HG02852 (cell line): Measurements from ENCODE around the gene SLC2A9.
"Not testable (repeated sequence)": the region's sequence is repeated elsewhere in the genome, so short reads cannot be mapped to it uniquely, and the experiment has no call there.

Source experiments
- ATAC-seq: cut with Tn5 transposase; IDR thresholded peaks from one replicate; pipeline ENCODE4 v1.9.1; 2021; ENCODE audit warnings: mild to moderate bottlenecking, moderate library complexity; ENCODE audit not compliant: unreplicated experiment

Gene SLC2A9

GRCh38 chr4:9847968-9848748 is 173.1 kb downstream of the SLC2A9 start:
- no peak for ATAC-seq

DNA sequence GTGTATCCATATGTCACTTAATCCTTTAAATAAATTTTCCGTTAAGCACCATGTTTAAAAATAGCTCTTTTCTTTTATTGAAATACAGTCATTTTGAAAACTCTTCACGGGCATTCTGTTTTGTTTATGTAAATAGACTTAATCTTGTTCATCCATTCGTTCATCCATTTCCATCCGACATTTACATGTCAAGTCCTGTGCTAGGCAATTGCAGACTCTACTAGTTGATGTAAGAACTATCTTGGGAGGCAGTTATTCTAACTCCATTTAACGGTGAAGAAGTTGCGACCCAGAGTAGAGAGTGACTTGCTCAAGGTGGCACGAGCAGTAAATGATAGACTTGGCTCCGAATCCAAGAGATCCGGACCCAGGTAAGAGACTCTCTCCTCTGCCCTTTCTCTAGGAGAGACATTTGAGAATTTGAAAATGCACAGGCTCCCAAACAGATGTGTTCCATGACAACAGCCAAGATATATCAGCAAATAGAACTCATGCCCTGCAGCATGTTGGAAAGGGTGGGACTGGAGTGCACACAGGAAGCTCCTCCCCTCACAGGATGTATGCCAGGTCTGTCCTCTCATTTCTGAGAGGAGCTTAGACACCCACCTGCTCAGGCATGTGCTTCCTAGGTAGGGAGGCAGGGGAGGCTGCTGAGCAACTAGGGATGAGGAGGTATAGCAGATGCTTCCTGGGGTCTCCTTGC is 175.4 kb downstream of the SLC2A9 start:
- no peak for ATAC-seq

DNA sequence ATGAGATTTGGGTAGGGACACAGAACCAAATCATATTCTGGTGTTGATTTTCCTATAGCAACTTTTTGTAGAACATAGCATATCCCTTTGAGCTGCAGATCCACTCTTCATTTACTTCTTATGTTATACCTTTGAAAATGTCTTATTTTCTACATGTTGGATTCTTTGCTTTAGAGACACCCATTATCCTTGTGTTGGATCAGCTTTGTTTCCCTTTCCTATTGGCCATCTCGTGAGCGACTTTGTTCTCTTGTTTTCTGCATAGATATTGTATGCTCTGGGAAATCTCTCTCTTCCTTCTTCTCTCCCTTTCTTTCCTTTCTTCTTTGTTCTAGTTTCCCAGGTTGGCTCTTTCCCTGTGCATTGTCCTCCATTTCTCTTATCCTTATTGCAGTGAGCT is 180.2 kb downstream of the SLC2A9 start:
- no peak for ATAC-seq

DNA sequence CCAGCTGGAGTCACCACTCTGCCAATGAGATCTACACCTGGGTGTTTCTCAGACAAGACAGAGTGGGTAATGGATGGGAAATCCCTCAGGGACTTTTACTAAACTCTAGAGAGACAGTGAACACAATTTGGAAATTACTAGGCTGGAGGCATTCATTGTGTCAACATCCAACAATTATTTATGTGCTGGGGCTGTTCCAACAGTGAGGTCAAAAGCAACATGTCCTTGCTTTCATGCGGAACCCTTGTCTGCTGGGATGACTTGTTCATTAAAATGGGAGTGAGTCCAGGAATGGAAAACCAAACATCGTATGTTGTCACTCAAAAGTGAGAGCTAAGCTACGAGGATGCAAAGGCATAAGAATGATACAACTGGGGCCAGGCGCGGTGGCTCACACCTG is 185.9 kb downstream of the SLC2A9 start:
- ATAC-seq, result no peak

DNA sequence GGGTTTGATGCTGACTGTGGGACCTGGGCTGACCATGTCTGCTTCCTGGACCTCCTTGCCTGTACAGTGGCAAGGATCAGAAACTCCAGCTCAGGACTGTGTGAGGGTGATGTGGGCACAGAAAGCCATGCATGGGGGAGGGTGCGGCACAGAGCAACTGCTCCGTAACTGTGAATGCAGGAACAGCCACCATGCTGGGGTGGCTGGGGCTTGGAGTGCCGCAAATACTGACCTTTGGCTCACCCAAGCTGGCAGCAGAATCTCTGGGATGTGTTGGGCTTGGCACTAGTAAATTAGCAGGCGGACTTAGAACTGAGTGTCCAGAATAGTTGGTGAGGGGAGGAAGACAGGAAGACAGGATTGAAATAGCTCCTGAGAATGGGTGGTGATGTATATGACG is 187.9 kb downstream of the SLC2A9 start:
- ATAC-seq, result no peak

DNA sequence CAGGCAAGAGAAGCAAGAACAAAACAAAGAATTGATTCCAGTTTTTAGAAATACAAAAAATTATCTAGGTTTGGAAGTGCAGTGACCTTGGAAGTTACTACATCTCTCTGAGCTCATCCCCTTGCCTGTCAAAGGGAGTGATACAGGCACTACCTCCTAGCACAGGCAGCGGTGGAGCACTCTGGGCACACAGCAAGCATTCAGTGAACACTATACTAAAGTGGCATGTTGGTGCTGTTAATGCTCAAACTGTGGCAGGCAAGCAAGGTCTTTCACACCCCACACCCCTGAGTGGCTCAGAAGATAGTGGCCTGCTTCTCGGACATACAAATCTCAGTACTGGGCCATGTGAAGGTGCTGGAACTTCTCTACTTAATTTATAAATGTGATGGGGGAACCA is 188.7 kb downstream of the SLC2A9 start:
- no peak for ATAC-seq

GRCh38 chr4:9826551-9826950 is 194.7 kb downstream of the SLC2A9 start:
- ATAC-seq, result no peak

- ATAC-seq, result peak; percentile 67
Observed at GRCh38 chr4:9825049-9825448, 196.2 kb downstream of the SLC2A9 start.

DNA sequence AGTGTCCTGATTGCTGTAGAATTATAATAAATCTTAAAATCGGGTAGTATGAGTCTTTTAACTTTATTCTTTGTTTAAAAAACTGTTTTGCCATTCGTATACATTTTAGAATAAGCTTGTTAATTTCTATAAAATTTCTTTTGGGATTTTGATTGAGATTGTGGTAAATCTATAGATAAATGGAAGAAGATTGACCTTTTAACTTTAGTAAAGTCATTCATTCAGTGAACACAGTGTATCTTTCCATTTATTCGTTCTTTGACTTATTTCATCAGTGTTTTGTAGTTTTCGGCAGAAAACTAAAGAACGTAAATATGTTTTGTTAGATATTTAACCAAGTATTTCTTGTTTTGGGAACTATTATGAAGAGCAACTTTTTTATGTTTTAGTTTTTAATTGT is 201.0 kb downstream of the SLC2A9 start:
- no peak for ATAC-seq

DNA sequence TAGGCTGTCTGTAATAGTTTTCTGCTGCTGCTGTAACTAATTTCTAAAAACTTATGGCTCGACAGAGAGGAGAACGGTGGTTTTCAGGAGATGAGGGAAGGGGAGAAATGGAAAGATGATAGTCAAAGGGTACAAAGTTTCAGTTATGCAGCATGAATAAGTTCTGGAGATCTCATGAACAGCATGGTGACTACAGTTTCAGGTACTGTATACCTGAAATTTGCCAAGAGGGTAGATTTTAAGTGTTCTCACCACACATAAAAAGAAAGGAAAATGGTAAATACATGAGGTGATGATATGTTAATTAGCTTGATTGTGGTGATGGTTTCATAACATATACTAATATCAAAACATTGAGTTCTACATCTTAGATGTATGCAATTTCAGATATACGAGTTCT is 205.0 kb downstream of the SLC2A9 start:
- no peak for ATAC-seq

DNA sequence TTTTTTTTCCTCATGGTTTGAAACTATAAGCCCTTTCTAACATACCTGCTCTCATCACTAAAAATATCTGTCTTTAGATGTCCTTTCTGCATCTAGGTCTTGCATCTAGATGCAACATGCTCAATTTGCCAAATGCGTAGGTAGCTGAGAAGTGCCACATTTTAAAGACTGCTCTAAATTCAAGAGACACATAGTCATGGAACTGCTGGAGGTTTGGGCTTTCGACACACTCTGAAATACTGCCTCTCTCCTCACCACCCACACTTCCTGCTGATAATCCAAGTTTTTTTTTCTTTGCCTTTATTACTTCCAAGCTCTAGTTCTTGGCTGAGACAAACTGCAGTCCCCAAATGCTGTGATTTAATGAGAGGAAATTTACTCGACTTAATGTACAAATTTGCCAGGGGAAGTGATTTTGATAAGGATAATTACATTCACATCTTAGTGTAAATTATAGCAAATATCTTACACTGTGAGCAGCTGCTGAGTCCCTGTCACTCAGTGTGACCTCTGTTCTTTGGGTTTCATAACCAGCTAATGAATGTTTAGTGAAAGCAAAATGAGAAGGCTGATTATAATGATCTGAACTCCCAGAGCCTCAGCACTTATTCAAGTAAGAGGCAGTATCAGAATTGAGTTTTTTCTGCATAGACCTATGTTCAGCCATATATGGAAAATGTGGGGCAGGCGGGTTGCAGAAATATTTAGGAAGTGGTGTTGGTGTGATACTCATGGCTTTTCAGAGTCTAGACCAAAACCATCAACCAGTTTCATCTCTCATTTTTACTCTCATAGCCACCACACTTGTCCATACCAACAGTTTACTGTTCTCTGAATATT is 208.6 kb downstream of the SLC2A9 start:
- peak; percentile 85 for ATAC-seq

- no peak for ATAC-seq
Observed at GRCh38 chr4:9811806-9812205, 209.5 kb downstream of the SLC2A9 start.

- ATAC-seq, result no peak
Observed at GRCh38 chr4:9808077-9808476, 213.2 kb downstream of the SLC2A9 start.

DNA sequence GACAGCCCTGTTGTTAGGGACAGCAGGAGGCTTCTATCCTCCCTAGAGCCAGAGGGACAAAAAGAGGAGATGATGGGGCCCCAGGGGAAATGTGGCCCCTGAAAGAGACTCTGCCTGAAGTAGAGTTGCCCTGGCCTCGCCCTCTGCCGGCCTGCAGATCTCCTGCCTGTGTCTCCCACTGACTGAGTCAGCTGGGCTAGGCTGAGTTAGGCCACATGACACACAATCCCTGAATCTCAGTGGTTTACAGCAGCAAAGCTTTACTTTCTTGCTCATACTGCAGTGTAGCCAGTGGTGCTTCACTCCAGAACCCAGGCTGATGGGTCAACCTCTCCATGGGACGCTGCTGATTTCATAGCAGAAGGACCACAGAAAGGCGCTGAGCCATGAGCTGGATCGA is 216.4 kb downstream of the SLC2A9 start:
- ATAC-seq, result no peak

GRCh38 chr4:9800848-9801247 is 220.4 kb downstream of the SLC2A9 start:
- no peak for ATAC-seq

DNA sequence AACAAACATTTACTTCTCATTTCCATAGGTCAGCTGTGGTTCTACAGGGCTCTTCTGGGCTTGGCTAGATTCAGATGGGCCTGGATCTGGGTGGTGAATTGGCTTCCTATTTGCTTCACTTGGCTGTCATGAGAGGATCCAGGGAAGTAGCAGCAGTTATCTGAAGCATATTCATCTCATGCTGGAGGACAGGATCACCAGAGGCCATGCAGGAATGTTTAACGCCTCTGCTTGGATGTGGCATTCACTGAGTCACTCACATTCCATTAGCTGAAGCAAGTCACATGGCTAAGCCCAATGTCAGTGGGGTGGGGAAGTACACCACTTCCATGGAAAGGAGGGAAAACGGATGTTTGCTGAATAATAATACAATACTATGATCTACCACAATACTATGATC is 224.7 kb downstream of the SLC2A9 start:
- ATAC-seq, result not testable (repeated sequence)

DNA sequence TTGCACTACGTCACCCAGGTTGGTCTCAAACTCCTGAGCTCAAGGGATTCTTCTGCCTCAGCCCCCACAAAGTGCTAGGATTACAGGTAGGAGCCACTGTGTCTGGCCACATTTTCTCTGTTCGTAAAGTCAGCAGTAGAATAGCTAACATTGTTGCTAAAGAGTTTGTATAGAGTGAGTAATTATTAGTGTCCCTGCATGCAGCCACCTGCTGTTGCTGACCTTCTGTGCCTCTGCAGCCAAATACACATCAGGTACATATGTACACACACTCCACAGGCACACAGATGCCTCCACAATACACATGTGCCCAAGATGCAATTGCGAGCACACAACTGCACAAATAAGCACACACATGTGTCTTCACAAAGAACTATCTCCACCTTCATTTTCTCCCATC is 228.9 kb downstream of the SLC2A9 start:
- ATAC-seq, result no peak

GRCh38 chr4:9785891-9786290 is 235.4 kb downstream of the SLC2A9 start:
- not testable (repeated sequence) for ATAC-seq

DNA sequence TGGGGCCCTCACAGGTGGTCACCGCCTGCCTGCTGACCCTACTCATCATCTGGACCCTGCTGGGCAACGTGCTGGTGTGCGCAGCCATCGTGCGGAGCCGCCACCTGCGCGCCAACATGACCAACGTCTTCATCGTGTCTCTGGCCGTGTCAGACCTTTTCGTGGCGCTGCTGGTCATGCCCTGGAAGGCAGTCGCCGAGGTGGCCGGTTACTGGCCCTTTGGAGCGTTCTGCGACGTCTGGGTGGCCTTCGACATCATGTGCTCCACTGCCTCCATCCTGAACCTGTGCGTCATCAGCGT is 239.2 kb downstream of the SLC2A9 start:
- ATAC-seq, result no peak

GRCh38 chr4:9781343-9782135 is 239.8 kb downstream of the SLC2A9 start, which contains the start of gene DRD5:
DRD5 (plus strand) TSS chr4:9781634; CDS start chr4:9782030, 396 bp downstream.
- ATAC-seq, result no peak
